Activated CD4-positive, CD25-positive, alpha-beta regulatory T cell treated with anti-CD3 and anti-CD28 coated beads, Interleukin-2, amount 50 U/mL, for 16 hours (primary cell): ENCODE data around the gene SSR2.

ENCODE experiments used
- DNase-seq: peaks from one replicate; pipeline ENCODE4 v3.0.0-alpha.2; 2020; ENCODE audit warnings: low read depth, low spot score

The SSR2 gene

GRCh38 chr1:155974208-155975115 is 46.3 kb downstream of the SSR2 start:
- no peak for DNase-seq

DNA sequence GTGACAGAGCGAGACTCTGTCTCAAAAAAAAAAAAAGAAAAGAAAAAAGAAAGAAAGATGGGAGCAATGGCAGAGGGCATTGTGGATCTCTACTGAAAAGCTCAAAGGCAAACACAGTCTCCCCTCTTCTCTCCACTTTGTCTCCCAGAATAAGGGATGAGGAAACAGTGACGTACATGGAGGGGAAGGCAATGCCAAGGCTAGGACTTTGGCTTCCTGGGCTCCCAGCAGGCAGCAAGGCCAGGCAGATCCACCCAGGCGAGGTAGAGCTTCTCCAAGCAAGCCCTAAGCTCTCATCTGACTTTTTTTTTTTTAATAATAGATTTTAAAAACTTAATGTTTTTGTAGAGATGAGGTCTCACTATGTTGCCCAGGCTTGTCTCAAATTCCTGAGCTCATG is 47.0 kb downstream of the SSR2 start:
- DNase-seq, result no peak

GRCh38 chr1:155971910-155972809 is 48.6 kb downstream of the SSR2 start:
- no peak for DNase-seq

DNA sequence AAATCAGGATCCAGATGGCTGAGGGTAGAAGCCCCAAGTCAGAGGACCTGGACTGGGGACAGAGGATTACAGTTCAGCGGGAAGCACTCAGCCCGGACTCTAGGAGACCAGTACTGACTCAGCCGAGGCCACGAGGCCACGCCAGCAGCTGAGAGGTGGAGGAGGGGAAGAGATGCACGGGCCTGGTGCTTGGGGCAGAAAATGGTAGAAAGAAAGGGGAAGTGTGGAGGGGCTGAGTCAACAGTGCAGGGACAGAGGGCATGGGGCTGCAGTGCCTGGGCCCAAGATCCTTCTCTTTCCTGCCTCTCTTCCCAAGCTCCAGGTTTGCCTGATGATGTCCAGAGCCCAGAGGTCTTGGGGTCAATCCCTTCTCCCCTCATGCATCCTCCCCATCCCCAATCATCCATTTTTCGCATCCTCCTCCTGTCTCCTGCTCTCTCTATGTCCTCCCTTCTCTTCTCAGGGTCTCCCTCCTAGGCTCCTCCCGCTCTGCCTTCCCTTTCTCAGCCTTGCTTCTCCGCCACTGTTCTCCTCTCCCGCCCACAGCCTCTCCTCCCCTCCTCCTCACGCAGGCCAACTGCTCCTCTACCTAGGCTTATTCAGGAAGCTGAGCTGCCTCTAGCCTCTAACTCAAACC is 50.1 kb downstream of the SSR2 start:
- no peak for DNase-seq

GRCh38 chr1:155969377-155969791 is 51.4 kb downstream of the SSR2 start:
- DNase-seq, result no peak

DNA sequence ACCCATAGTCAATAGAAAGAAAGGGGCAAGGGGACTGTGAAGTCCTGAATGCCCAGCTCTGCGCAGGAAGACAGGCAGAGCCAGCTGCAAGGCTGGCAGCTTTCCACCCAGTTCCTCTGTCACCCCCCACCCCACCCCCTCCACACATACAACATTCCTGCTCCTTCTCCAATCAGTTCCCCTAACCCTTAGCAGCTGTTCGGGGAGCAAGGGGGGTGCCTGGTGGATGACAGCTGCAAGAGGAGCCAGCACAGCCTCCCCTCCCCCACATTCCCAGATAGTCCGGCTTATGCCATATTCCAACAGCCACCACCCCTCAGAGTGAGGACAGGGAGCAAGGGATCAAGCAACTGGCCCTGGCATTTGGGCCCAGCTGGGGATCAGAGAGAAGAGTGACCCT is 52.1 kb downstream of the SSR2 start:
- DNase-seq, result no peak

- no peak for DNase-seq
These were observed 52.7 kb downstream of the SSR2 start for GRCh38 chr1:155968051-155968400.

GRCh38 chr1:155967341-155968050 is 53.3 kb downstream of the SSR2 start:
- DNase-seq, result no peak

DNA sequence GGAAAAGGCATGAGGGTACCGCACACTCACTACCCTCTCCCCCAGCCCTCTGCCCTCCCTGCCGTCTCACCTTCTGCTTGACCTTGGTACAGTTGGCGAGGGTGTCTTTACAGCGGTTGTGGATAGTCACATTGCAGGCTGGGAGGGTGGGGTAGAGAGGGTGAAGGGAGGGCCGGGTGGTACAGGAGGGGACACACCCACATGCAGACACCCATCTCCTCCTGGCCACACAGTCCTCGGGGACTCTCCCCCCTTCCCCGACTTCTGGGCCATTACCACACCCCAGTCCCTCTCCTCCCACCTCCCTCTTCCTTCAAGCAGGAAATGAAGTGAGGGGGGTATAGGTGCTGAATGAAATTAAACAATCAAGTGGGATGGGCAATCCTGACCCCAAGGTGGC is 54.0 kb downstream of the SSR2 start:
- DNase-seq, result no peak

- DNase-seq, result no peak
These were observed 54.6 kb downstream of the SSR2 start for GRCh38 chr1:155966135-155966534.

DNA sequence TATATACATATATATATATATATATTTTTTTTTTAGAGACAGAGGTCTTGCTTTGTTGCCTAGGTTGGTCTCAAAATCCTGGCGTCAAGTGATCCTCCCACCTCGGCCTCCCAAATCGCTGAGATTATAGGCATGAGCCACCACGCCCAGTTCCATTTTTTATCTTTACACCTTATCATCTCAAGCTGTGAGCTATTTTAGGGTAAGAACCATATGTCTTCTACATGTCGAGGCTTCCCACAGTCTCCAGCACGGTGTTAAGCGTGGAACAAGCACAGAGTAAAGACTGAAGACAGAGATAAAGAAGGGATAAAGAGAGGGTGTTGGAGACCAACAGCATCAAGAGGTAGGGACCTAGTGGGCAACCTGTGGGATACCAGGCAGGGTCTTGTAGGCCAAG is 56.6 kb downstream of the SSR2 start:
- DNase-seq, result no peak

DNA sequence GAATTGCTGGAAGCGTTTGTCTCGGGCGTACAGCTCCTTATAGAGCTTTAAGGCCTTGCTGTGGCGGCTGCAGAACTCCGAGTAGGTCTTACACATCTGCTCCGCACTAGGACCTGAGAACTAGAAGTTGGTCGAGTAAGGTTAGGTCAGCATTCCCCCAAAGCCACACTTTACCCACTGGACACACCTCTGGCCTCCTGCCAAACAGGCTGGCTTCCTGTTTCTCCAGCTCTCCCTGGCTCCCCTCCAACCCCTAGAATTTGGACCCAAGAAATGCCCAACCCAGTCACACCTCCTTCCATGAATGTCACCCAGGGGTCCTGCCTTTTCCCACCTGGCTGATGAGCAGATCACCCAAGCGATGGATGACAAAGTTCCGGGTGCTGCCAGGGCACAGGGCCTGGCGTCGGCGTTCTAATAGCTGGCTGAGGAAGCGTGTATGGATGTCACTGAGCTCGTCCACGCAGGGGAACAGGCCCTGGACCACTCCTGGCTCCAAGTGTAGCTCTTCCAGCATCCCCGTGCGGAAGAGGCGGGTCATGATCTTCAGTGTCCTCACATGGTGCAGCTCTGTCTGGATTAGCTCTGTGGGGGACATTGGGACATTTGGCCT is 58.0 kb downstream of the SSR2 start:
- no peak for DNase-seq

DNA sequence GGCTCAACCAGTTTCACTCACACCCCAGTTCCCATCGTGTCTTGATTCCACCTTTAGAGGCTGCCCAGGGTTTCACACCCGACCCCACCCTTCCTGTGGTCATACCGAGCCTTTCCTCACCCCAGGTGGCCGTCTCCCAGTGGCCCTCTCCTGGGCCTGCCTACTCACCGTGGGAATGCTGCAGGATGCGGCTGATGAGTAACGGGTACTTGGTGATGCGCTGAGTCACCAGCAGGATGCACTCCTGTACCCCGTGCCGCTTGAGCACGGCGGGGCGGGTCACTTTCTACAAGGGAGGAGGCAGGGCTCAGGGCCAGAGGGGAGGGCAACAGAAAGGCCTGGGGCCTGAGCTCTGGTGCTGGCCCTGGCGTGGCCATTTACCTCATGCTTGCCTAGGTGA is 58.8 kb downstream of the SSR2 start:
- DNase-seq, result no peak

DNA sequence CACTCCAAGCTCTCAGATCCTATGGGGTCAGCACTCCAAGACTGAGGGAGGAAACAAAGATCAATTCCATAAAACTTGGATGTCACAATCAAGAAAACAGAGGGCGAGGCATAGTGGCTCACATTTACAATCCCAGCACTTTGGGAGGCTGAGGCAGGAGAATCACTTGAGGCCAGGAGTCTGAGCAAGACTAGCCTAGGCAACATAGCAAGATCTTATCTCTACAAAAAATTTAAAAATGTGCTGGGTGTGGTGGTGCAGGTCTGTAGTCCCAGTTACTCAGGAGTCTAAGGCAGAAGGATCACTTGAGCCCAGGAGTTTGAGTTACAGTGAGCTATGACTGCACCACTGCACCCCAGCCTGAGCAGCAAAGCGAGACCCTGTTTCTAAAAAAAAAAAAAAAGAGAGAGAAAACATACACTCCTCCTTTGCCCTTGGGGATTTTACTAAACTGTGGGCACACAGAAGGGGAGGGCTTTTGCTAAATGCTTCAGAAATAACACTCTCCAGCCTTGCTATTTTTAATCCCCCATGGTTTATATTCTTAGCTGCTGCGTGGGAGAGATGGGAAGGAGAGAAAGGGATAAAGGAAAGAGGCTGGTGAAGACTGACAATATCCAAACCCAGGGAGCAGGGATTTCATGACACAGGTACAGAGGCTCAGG is 60.5 kb downstream of the SSR2 start:
- DNase-seq, result no peak
